GM23248 (cell line): Measurements from ENCODE around the gene SLC2A1.

ENCODE experiments used
- EZH2 ChIP-seq: fragments of 200-600 bp; sonication (generic); IDR thresholded peaks from 2 replicates; pipeline ENCODE4 v1.6.1; 2018; ENCODE audit warnings: antibody characterized with exemption, mild to moderate bottlenecking; ENCODE audit not compliant: insufficient read depth, poor library complexity, severe bottlenecking
- EZH2phosphoT487 ChIP-seq: fragments of 200-600 bp; sonication (generic); IDR thresholded peaks from 2 replicates; pipeline ENCODE4 v1.6.1; 2018; ENCODE audit warnings: antibody characterized with exemption, moderate library complexity, mild to moderate bottlenecking, low read depth; ENCODE audit not compliant: insufficient read depth

- TF ChIP-seq EZH2 (no peak), EZH2phosphoT487 (no peak)
Measured at GRCh38 chr1:42915456-42915855, 43.2 kb downstream of the SLC2A1 start.
